CD4-positive, alpha-beta T cell treated with Interferon gamma for 1 hour (primary cell): ENCODE measurements around the gene PLXNA1.

Source experiments
- DNase-seq: peaks from one replicate; pipeline ENCODE4 v3.0.0-alpha.2; 2020

The PLXNA1 gene

GRCh38 chr3:126954141-126954842, 28.6 kb upstream of the PLXNA1 start:
- DNase-seq: peak; percentile 8

GRCh38 chr3:126955004-126955790, 27.7 kb upstream of the PLXNA1 start:
- DNase-seq: peak; percentile 60

GRCh38 chr3:126956361-126956760, 26.6 kb upstream of the PLXNA1 start:
- DNase-seq: no peak

- no peak for DNase-seq
These were observed 25.9 kb upstream of the PLXNA1 start for GRCh38 chr3:126956866-126957650.

GRCh38 chr3:126957776-126958637, 24.9 kb upstream of the PLXNA1 start:
- DNase-seq: no peak

GRCh38 chr3:126958638-126959085, 24.3 kb upstream of the PLXNA1 start:
- no peak for DNase-seq

- DNase-seq: no peak
These were observed 23.6 kb upstream of the PLXNA1 start for GRCh38 chr3:126959136-126959920.

GRCh38 chr3:126959921-126960603, 22.9 kb upstream of the PLXNA1 start:
- DNase-seq: no peak

GRCh38 chr3:126960604-126960995, 22.3 kb upstream of the PLXNA1 start:
- DNase-seq: no peak

- DNase-seq: no peak
These were observed 21.6 kb upstream of the PLXNA1 start for GRCh38 chr3:126961191-126961790.

- DNase-seq: no peak
These were observed 21.0 kb upstream of the PLXNA1 start for GRCh38 chr3:126961791-126962461.

- no peak for DNase-seq
These were observed 20.2 kb upstream of the PLXNA1 start for GRCh38 chr3:126962756-126963155.

- no peak for DNase-seq
These were observed 19.4 kb upstream of the PLXNA1 start for GRCh38 chr3:126963261-126964190.

GRCh38 chr3:126964261-126964660, 18.7 kb upstream of the PLXNA1 start:
- DNase-seq: no peak

GRCh38 chr3:126964950-126965349, 18.0 kb upstream of the PLXNA1 start:
- DNase-seq: no peak

GRCh38 chr3:126965526-126966080, 17.3 kb upstream of the PLXNA1 start:
- DNase-seq: no peak

- DNase-seq: no peak
These were observed 15.5 kb upstream of the PLXNA1 start for GRCh38 chr3:126967386-126967785.
